DMS 273 (cell line): ENCODE results near the gene MZT2A.
"Not testable (repeated sequence)": the region's sequence is repeated elsewhere in the genome, so short reads cannot be mapped to it uniquely, and the experiment has no call there.

Experiments used
- DNase-seq: peaks from one replicate; lab custom pipeline; 2025; ENCODE audit not compliant: unreplicated experiment; lab: John Stamatoyannopoulos, UW

Gene MZT2A

GRCh38 chr2:131492418-131493198 lies 411 bp upstream of the MZT2A start:
- peak; percentile 98 for DNase-seq

GRCh38 chr2:131491469-131491836 lies 744 bp downstream of the MZT2A start:
- DNase-seq: peak; percentile 52

- DNase-seq: peak; percentile 54
Observed at GRCh38 chr2:131490616-131491468, 1.4 kb downstream of the MZT2A start.

GRCh38 chr2:131488306-131489205 lies 3.6 kb downstream of the MZT2A start:
- DNase-seq: peak; percentile 92

- DNase-seq: not testable (repeated sequence)
Observed at GRCh38 chr2:131486201-131486902, 5.8 kb downstream of the MZT2A start.

- not testable (repeated sequence) for DNase-seq
Observed at GRCh38 chr2:131484906-131485460, 7.2 kb downstream of the MZT2A start.

GRCh38 chr2:131483981-131484820 lies 8.0 kb downstream of the MZT2A start:
- not testable (repeated sequence) for DNase-seq

GRCh38 chr2:131482506-131483155 lies 9.6 kb downstream of the MZT2A start:
- not testable (repeated sequence) for DNase-seq

- DNase-seq: not testable (repeated sequence)
Observed at GRCh38 chr2:131480351-131480750, 11.8 kb downstream of the MZT2A start.

- DNase-seq: not testable (repeated sequence)
Observed at GRCh38 chr2:131478850-131479461, 13.2 kb downstream of the MZT2A start.

- DNase-seq: not testable (repeated sequence)
Observed at GRCh38 chr2:131478074-131478849, 13.9 kb downstream of the MZT2A start.

GRCh38 chr2:131477227-131477626 lies 15.0 kb downstream of the MZT2A start:
- not testable (repeated sequence) for DNase-seq

- not testable (repeated sequence) for DNase-seq
Observed at GRCh38 chr2:131476363-131476762, 15.8 kb downstream of the MZT2A start.

- no peak for DNase-seq
Observed at GRCh38 chr2:131475831-131476230, 16.4 kb downstream of the MZT2A start, which contains the start of gene TUBA3D. TSS of gene TUBA3D (plus strand) at chr2:131476119. CDS start at chr2:131476200, 81 bp downstream.

- not testable (repeated sequence) for DNase-seq
Observed at GRCh38 chr2:131473266-131473665, 18.9 kb downstream of the MZT2A start.

GRCh38 chr2:131471624-131472023 lies 20.6 kb downstream of the MZT2A start:
- peak; percentile 35 for DNase-seq

GRCh38 chr2:131470944-131471343 lies 21.3 kb downstream of the MZT2A start:
- DNase-seq: not testable (repeated sequence)
